GM21381 (cell line): ENCODE data around the gene COG5.

Source experiments
- ATAC-seq: cut with Tn5 transposase; IDR thresholded peaks from one replicate; pipeline ENCODE4 v1.9.1; 2021; ENCODE audit warnings: mild to moderate bottlenecking, moderate library complexity; ENCODE audit not compliant: unreplicated experiment

Gene COG5

GRCh38 chr7:107196834-107197610 is 366.7 kb downstream of the COG5 start:
- ATAC-seq = no peak

- ATAC-seq = no peak
These were observed 369.7 kb downstream of the COG5 start for GRCh38 chr7:107194052-107194451.

GRCh38 chr7:107190090-107190489 is 373.6 kb downstream of the COG5 start:
- ATAC-seq = no peak

GRCh38 chr7:107187774-107188173 is 375.9 kb downstream of the COG5 start:
- ATAC-seq = no peak

GRCh38 chr7:107186240-107186639 is 377.5 kb downstream of the COG5 start:
- no peak for ATAC-seq

- ATAC-seq = no peak
These were observed 378.0 kb downstream of the COG5 start for GRCh38 chr7:107185716-107186115.

GRCh38 chr7:107181172-107181571 is 382.5 kb downstream of the COG5 start:
- ATAC-seq = no peak

GRCh38 chr7:107180378-107180777 is 383.3 kb downstream of the COG5 start:
- no peak for ATAC-seq

- no peak for ATAC-seq
These were observed 384.2 kb downstream of the COG5 start for GRCh38 chr7:107179326-107180164.

- peak; percentile 52 for ATAC-seq
These were observed 389.9 kb downstream of the COG5 start for GRCh38 chr7:107173691-107174406.

- ATAC-seq = no peak
These were observed 390.5 kb downstream of the COG5 start for GRCh38 chr7:107173191-107173590.

- no peak for ATAC-seq
These were observed 391.3 kb downstream of the COG5 start for GRCh38 chr7:107172276-107173032.

GRCh38 chr7:107171496-107171895 is 392.2 kb downstream of the COG5 start:
- ATAC-seq = no peak

GRCh38 chr7:107170051-107170915 is 393.4 kb downstream of the COG5 start:
- ATAC-seq = no peak

GRCh38 chr7:107169120-107170050 is 394.3 kb downstream of the COG5 start:
- peak; percentile 28 for ATAC-seq

GRCh38 chr7:107168233-107169119 is 395.2 kb downstream of the COG5 start, which contains the start of gene HBP1:
TSS of gene HBP1 (plus strand) at chr7:107169003. CDS start at chr7:107179894, 10,891 bp downstream.
- peak; percentile 86 for ATAC-seq

- no peak for ATAC-seq
These were observed 396.1 kb downstream of the COG5 start for GRCh38 chr7:107167483-107168232.
